ENCODE data around the gene ABHD1.

Gene ABHD1

GRCh38 chr2:27143285-27143684 is 19.7 kb downstream of the ABHD1 start:
- Histone ChIP-seq H3K27ac (ENCODE audit: extremely low read depth, low read depth, low read length) (no peak overlapping the region), H3K9me3 (ENCODE audit: control insufficient read depth, insufficient read depth, low read depth, low read length) (no peaks in the 10 kb centered on the region), H3K4me1 (ENCODE audit: control insufficient read depth, insufficient read depth, low read length) (no peaks in the 10 kb centered on the region), H3K4me3 (ENCODE audit: low read depth, low read length) (no peak overlapping the region), H3K36me3 (ENCODE audit: control insufficient read depth in 2 of 2, insufficient read depth in 1 of 2, low read length in 2 of 2) (no peaks in the 10 kb centered on the region)
- ChIA-PET CTCF (no interaction called here), POLR2A (no interaction called here)
- TF ChIP-seq ZNF621 (tag by site-specific recombination; IDR thresholded peaks at IDR 0.05) (no peak), AEBP2 (tag by site-specific recombination; IDR thresholded peaks at IDR 0.05; ENCODE audit: borderline replicate concordance) (no peak), SCRT1 (tag by site-specific recombination; IDR thresholded peaks at IDR 0.05; ENCODE audit: borderline replicate concordance) (no peak), PRDM1 (tag by site-specific recombination; IDR thresholded peaks at IDR 0.05) (no peak)

DNA sequence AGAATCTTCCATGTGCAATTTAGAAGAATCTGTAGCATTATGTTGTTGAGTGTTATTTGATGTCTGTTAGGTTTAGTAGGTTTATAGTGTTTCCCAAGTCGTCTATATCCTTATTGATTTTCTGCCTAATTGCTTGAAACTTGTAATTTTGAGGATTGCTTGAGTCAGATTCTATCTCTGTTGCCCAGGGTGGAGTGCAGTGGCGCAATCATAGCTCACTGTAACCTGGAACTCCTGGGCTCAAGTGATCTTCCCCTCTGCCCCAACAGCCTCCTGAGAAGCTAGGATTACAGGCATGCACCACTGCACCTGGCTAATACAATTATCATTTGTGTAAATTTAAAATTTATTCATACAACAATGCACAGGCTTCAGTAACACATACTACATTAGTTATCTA is 22.1 kb downstream of the ABHD1 start:
- Histone ChIP-seq H3K27ac (ENCODE audit: extremely low read depth, low read depth, low read length) (no peak overlapping the region), H3K4me3 (ENCODE audit: low read depth, low read length) (no peak overlapping the region), H3K9me3 (ENCODE audit: control insufficient read depth, insufficient read depth, low read depth, low read length) (no peaks in the 10 kb centered on the region), H3K36me3 (ENCODE audit: control insufficient read depth in 2 of 2, insufficient read depth in 1 of 2, low read length in 2 of 2) (no peaks in the 10 kb centered on the region), H3K4me1 (ENCODE audit: control insufficient read depth, insufficient read depth, low read length) (no peaks in the 10 kb centered on the region)
- ChIA-PET POLR2A (no interaction called here), CTCF (no interaction called here)
- 0 out of 2 replicates have a peak, but pooled peaks have one; percentile 23 for TF ChIP-seq ZBTB17 (tag by site-specific recombination; IDR thresholded peaks at IDR 0.05)
- TF ChIP-seq SP7 (tag by site-specific recombination; IDR thresholded peaks at IDR 0.05) = peak; percentile 85
- no peak for TF ChIP-seq ZBTB7A (tag by site-specific recombination; IDR thresholded peaks at IDR 0.05; ENCODE audit: low read depth)

DNA sequence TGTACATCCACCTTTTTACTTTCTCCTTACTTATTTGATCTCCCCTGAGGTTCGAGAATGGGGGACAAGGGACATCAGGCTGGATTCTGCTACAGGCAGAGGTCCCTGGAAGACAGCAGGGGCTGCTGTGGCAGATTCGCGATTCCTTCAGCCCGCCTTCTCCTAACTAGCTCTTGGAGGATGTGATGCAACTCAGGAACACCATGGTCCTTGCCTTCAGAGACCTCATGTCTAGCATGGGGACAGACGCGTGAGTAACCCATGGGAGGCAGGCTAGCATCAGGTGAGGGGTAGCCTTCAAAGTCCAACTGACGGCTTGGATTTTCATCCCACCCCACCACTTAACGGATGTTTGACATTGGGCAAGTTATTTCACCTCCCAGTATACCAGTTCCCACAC is 24.3 kb downstream of the ABHD1 start:
- ChIA-PET POLR2A (no interaction called here), CTCF (interaction anchor here (1.4 kb wide), 1 partner anchor 22 kb away, joined by 4 read pairs; no protein-coding TSS in a partner anchor)
- Histone ChIP-seq H3K27ac (ENCODE audit: extremely low read depth, low read depth, low read length) (no peak overlapping the region), H3K36me3 (ENCODE audit: control insufficient read depth in 2 of 2, insufficient read depth in 1 of 2, low read length in 2 of 2) (no peaks in the 10 kb centered on the region), H3K4me3 (ENCODE audit: low read depth, low read length) (no peak overlapping the region), H3K4me1 (ENCODE audit: control insufficient read depth, insufficient read depth, low read length) (no peaks in the 10 kb centered on the region), H3K9me3 (ENCODE audit: control insufficient read depth, insufficient read depth, low read depth, low read length) (no peaks in the 10 kb centered on the region)
- TF ChIP-seq AEBP2 (tag by site-specific recombination; IDR thresholded peaks at IDR 0.05; ENCODE audit: borderline replicate concordance) = no peak
- TF ChIP-seq ZNF514 (tag by site-specific recombination; IDR thresholded peaks at IDR 0.05) = no peak
- TF ChIP-seq GLI4 (tag by site-specific recombination; IDR thresholded peaks at IDR 0.05) = no peak
- TF ChIP-seq HOXA7 (CRISPR knock-in tag; IDR thresholded peaks at IDR 0.05; ENCODE audit: borderline replicate concordance) = no peak
- TF ChIP-seq ZNF274 (IDR thresholded peaks at IDR 0.05; ENCODE audit: low read length) = no peak
- no peak for TF ChIP-seq ZNF274 (tag by site-specific recombination; IDR thresholded peaks at IDR 0.05; ENCODE audit: borderline replicate concordance)
- no peak for TF ChIP-seq ZBTB1 (tag by site-specific recombination; IDR thresholded peaks at IDR 0.05)
- no peak for TF ChIP-seq REST (tag by site-specific recombination; IDR thresholded peaks at IDR 0.05)
- TF ChIP-seq MYNN (tag by site-specific recombination; IDR thresholded peaks at IDR 0.05; ENCODE audit: borderline replicate concordance) = no peak
- TF ChIP-seq, protein P1, sequence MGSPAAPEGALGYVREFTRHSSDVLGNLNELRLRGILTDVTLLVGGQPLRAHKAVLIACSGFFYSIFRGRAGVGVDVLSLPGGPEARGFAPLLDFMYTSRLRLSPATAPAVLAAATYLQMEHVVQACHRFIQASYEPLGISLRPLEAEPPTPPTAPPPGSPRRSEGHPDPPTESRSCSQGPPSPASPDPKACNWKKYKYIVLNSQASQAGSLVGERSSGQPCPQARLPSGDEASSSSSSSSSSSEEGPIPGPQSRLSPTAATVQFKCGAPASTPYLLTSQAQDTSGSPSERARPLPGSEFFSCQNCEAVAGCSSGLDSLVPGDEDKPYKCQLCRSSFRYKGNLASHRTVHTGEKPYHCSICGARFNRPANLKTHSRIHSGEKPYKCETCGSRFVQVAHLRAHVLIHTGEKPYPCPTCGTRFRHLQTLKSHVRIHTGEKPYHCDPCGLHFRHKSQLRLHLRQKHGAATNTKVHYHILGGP (tag by site-specific recombination; IDR thresholded peaks at IDR 0.05) = no peak
- no peak for TF ChIP-seq ZNF133 (tag by site-specific recombination; IDR thresholded peaks at IDR 0.05)
- no peak for TF ChIP-seq ZFP3 (tag by site-specific recombination; IDR thresholded peaks at IDR 0.05; ENCODE audit: low read depth)
- TF ChIP-seq ZNF48 (tag by site-specific recombination; IDR thresholded peaks at IDR 0.05) = no peak
- TF ChIP-seq, protein P2, sequence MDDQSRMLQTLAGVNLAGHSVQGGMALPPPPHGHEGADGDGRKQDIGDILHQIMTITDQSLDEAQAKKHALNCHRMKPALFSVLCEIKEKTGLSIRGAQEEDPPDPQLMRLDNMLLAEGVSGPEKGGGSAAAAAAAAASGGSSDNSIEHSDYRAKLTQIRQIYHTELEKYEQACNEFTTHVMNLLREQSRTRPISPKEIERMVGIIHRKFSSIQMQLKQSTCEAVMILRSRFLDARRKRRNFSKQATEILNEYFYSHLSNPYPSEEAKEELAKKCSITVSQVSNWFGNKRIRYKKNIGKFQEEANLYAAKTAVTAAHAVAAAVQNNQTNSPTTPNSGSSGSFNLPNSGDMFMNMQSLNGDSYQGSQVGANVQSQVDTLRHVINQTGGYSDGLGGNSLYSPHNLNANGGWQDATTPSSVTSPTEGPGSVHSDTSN (CRISPR knock-in tag; IDR thresholded peaks at IDR 0.05) = no peak

All from HEK293 (cell line).